GM19395 (cell line): ENCODE results near the gene STUB1.

Experiments
- ATAC-seq: cut with Tn5 transposase; IDR thresholded peaks from one replicate; pipeline ENCODE4 v1.9.1; 2021; ENCODE audit warnings: mild to moderate bottlenecking, moderate library complexity; ENCODE audit not compliant: unreplicated experiment

STUB1 gene

DNA sequence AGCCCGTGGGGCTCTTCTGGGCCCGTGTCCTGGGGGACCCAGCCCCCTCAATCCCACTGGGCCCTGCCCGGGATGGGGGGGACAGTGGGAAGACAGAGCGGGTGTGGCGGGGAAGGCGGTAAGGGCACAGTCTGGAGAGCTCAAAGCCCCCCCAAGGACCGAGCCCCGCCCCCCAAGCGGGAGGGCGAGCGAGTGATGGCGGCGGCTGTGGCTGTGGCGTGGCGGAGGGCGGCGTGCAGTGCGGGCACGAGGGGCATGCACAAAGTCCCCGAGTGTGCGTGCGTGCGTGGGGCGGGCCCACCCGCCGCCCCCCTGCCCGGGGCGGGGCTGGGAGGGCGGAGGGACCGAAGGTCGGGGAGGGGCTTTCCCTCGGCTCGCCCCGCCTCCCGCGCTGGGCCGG is 13.6 kb downstream of the STUB1 start:
- ATAC-seq = no peak

DNA sequence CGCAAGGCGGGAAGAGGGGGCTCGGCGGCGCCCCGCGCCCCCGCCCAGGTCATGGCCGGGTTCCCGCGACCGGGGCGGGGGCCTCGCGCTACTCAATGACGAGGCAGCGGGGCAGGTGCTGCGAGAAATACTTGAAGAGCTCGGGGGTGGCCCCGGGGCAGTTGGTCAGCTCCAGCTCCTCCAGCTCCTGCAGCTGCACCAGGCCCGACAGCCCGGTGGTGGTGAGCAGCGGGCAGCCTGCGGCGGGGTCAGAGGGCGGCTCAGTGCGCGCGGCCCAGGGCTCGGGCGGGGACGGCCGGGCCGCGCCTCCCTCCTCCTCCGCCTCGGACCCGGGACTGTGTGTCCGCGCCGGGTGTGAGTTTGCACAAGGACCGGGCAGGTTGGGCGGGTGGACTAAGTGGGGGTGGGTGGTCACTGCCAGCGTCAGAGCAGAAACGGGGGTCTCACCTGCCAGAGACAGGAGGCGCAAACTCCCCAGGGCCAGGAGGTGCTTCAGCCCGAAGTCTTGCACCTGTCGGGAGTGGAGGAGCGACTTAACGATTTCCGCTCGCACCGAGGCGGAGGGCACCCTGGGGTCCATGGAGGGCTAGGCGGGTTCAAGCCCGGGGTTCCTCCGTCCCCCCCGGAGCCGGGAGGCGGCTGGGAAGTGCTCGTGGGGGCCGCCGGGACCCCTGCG is 14.1 kb downstream of the STUB1 start:
- ATAC-seq = no peak

DNA sequence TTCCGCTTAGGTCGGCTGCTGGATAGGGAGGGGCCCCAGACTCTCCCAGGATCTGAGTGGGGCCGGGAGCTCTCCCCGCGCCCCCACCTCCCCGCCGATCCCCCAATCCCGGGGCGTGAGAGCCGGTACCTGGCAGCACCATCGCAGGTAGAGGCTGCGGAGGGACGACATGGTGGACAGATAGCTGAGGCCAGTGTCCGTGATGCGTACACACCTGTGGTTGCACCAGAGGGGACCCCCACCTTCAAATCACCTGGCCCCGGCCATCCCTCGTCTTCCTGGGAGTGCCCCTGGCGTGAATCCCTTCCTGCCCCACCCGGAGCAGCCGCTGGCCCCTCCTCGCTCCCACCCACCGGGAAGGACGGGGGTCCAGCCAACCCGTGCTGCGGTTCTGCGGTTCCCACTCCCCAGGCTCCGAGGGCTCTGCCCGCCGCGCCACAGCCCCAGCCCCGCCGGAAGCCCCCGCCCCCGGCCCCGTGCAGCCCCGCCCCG is 14.7 kb downstream of the STUB1 start:
- no peak for ATAC-seq

DNA sequence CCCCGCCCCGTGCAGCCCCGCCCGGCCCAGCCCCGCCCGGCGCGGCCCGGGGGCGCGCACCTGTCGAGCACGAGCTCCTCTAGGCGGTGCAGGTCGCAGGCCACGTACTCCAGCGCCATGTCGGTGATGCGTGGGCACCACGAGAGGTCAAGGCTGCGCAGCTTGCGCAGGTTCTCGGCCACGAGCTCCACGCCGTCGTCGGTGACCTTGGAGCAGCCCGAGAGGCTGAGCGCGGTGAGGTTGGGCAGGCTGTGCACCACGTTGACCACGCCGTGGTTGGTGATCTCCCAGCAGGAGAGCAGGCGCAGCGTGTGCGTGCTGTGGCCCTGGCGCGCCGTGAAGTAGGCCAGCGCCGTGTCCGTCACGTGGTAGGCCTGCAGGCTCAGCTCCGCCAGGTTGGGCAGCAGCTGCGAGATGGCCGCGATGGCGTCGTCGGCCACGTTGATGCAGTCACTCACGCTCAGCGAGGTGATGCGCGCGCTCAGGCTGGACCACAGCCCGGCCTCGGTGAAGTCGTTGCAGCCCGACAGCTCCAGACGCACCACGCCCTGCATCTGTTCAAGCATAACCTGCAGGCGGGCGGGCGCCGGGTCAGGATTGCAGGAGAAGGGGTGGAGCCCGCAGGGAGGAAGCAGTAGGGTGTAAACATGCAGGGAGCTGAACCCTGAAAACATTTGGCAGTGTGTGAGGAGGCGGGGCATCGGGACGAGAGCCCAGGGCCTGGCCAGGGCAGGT is 15.3 kb downstream of the STUB1 start:
- no peak for ATAC-seq

DNA sequence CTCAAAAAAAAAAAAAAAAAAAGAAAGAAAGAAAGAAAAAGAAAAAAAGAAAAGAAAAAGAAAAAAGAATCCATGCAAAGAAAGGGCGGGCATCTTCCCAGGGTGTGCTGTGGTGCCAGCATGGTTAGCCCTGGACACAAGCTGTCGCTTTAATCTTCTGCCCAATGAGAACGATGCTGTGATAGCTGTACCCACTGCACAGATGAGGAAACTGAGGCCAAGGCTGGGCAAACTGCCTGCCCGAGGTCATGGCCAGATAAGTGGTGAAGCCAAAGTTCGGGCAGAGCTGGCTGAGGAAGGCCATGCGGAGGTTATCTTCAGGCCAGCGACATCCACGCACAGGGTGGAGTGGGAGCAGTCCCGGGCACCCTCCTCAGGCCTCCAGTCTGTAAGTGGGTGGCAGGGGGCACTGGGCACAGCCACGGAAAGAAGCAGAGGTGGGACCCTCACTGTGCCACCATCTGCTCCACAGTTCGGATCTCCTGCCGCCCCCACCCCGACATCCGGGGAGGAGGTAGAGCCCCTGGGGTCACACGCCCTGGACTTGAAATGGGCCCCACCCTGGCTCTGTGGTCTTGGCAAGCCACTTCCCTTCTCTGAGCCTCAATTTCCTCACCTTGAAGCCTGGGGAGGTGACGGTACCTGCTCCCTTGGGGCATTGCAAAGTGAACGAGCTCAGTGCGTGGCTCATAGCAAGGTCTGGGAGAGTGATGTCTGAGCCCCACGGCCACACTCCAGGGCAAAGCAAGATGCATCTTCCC is 18.9 kb downstream of the STUB1 start:
- no peak for ATAC-seq

DNA sequence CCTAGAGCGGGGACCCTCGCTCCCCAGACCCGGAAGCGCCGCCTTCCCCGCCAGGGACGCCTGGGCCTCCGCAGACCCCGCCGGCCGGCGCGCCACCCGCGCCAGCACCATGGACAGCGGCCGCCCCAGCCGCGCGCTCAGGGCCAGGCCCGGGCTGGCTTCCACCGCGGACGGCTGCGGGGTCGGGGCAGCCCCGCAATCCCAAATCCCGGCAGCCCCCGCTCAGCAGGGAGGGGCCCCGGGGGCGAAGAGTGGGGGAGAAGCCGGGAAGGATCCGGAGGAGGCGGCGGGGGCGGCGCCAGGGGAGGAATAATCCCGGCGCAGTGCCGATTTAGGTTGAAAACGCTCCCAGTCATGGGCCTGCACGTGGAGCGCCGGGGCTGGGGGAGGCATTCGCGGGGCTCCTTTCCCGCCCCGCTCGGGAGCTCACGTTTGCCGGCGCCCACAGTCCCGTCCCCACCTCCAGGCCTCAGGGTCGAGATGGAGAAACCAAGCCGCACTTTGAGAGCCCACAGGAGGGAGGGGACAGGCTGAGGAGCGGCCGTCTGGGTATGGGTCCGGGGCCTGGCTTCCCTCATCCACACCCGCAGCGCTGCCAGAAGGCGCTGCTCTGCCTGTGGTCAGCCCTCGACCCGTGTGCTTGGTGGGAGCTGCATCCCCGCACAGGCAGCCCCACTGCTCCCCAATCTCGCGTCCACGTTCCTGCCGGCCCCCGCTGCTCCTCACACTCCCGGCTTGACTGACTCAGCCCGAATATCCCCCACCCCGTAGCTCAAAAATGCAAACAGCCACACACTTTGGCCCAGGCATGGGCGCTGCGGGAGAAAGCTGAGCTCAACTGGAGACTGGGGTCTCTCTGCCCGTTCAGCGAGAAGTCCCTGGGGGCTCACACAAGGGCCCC is 20.7 kb downstream of the STUB1 start:
- no peak for ATAC-seq

DNA sequence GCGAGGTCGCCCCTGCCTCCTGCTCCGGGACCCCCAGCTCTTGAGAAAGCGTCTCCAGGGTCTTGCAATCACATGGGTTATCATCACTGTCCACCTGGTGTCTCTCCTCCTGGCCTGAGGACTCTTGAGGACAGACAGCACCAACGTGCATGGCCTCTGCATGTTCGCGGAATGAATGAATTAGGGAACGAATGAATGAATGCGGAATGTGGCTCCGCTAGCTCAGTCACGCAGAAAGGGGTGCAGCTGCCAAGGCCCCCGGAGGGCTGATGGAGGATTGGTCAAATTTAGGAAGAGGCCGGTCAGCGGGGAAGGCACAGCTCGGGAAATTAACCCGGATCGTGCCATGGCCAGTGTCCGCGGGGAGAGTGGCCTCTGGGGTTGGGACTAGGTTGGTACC is 22.1 kb downstream of the STUB1 start:
- ATAC-seq = no peak

DNA sequence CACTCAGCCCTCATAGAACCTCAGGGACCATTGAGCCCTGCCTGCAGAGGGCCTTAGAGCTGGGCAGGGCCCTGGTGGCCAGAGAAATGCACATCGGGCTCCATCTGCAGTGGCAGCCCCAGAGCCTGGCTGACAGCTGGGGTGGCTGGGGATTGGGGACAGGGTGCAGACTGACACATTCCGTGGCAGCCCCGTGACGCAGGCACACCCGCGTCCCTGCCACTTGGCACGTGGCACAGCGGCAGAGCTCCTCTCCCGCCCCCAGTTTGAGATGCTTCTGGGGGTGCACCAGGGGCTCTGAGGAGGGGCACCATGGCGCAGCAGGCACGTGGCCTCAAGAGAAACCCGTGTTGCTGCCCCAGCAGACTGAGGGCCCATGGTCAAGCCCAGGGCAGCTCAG is 23.2 kb downstream of the STUB1 start:
- ATAC-seq = no peak

DNA sequence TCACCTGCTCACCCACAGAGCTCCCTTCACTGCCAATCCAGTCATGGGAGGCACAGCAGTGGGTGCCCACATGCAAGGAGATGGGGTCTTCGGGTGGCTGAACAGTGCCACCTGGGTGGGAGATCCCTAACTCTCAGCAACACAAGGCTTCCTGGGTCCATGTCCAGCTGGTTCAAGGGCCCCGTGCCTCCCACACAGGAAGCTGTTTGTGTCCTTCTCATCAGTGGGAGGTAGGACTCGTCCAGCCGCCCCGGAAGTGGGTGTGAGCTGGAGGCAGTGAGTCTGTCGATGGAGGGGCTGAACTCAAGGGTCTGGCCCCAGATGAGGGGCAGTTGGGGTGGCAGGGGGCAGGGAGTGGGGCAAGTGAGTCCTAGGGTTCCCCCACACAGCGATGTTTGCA is 23.8 kb downstream of the STUB1 start:
- no peak for ATAC-seq

DNA sequence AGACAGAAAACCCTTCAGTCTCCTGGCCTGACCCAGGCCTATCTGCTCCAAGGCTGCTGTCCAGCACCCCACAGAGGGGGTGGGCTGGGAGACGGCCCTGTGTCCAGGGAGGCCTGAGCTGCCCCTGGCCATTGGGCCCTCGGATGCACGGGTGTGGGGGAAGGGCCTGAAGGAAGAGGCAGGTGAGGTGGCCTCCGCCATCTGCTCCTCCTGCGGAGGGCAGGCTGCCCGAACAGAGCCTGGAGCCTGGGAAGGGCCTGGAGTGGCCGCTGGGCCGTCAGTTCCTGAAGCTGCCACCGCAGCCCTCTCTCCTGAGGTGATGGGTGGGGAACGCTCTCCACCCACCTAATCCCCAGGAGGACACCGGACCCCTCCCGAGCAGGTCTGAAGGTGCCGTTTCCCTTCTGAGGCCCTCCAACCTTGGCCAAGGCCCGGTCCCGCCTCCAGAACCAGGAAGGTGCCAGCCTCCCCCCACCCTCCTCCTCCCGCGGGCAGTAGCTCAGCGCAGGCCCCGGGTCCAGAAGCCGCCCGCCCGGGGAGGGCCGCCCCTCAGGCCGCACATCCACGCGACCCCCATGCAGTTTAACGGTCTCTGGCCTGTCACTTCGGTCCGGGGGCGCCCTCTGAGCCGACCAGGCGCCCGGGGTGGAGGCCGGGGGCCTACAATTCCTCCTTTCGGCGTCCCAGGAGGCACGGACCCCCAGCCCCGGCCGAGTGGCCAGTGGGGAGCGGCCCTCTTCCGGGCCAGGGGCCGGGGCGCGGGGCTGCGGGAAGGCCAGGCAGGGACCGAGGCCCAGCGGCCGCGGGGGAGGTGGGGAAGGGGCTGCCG is 24.6 kb downstream of the STUB1 start:
- ATAC-seq = no peak

DNA sequence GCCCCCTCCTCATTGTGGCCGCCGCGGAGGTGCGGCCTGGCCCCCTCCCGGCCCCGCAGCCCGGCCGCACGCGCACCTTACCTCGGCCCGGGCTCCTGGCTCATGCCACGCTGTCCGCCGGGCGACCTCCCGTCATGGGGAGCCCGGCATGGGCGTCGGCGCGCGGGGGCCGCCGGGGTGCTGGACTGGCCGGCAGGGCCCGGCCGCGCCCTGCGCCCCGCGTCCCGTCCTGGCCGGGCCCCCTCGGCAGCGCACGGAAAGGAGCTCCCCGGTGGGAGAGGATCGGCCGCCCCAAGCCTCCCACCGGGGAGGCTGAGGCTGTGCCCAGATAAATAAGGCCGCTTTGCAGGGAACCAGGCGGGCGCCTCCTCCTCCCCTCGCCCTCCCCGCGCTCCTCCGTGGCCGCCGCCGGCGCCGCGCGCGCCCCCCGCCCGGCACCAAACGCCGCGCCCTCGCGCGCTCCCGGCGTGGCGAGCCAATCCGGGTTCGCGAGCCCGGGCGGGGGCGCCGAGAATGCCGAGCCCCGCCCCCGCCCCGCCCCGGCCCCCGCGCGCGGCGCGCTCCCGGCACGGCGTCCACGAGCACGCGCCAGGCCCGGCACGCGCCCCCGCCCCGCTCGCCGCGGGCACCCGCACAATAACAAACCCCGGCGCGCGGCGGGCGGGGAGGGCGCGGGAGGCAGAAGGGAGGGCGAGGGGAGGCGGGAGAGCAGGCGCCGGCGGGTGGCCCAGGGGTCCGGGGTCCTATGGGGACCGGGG is 25.4 kb downstream of the STUB1 start, which contains the start of gene FBXL16:
Gene FBXL16 (minus strand): TSS at position 371 of the 758 bp plus-strand sequence. CDS start 8,396 bp downstream, outside the sequence.
- no peak for ATAC-seq

DNA sequence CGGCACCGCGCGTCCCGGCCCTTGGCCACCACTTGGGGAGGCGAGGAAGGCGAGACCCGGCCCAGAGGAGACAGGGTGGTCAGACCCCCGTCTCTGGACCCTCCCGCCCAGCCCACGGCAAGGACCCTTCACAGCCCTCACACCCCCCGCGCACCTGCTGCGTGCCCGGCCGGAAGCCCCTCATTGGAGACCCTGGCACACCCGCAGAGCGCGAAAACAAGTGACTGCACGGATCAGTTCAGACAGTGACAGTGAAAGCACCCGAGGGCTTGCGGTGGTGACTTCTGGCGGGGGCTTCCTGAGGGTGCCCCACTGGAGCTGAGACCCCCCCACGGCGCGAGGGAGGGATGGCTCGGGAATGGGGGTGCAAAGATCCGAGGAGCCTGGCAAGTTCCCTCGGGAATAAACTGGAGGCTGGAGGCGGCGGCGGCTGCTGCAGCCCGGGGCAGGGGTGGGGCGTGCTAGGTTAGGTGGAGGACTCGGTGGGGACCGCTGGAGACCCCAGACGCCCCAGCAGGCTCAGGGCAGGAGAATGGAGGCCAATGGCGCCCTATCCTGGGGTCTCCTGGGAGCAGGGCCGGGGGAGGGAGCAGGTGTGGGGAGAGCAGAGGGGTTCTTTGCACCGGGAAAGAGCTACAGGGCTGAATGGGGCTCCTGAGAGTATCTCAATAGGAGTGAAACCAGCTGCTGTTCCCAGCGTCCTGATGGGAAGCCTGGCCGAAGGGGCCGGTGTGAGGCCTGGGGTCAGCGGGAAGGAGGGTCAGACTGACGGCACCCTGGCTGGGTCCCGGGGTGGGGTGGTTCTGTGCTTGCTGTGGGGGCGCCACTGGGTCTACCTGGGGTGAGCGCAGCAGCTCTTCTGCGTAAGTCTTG is 26.2 kb downstream of the STUB1 start:
- no peak for ATAC-seq

DNA sequence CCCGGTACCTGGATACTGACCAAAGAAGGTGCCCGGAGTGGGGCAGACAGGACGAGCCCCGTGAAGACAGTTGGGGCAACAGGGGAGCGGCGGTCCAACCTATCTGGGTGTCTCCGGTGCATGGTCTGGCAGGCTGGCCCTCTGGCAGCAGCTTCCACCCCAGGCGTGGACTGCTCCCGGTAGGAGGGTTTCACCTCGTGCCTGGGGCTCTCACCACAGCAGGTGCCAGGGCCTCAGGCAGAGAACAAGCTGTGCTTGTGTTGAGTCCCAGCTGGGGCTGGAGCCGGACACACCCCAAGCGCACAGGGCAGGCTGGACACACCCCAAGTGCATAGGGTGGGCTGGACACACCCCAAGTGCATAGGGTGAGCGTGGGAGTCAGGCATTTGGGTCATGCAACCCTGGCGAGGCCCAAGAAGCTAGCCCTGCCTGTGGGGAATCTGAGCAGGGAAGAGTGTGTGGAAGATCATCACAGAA is 26.9 kb downstream of the STUB1 start:
- no peak for ATAC-seq

DNA sequence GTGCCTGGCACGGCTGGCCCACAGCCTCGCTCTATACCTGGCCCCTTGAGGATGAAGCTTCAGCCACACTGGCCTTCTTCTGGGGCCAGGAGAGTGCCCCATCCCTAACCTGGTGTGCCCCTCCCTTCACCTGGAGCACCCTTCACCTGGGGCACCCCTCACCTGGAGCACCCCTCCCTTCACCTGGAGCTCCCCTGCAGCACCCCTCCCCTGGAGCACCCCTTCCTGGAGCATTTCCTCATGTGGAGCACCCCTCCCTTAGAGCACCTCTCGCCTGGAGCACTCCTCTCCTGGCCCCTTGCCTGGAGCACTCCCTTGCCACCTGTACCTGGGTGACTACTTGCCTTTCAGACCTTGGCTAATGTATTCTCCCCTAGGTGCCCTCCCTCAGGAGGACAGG is 27.8 kb downstream of the STUB1 start:
- no peak for ATAC-seq

DNA sequence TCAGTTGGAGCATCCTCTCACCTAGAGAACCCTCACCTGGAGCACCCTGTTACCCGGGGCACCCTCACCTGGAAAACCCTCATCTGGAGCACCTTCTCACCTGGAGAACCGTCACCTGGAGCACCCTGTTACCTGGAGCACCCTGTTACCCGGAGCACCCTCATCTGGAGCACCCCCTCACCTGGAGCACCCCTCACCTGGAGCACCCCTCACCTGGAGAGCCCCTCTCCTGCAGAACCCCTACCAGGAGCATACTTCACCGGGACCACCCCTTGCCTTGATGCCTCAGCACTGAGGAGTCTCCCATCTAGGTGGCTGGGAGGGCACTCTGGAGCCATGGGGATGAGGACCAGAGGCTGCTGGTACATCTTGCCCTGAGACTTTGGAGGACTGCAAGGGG is 28.7 kb downstream of the STUB1 start:
- ATAC-seq = no peak

DNA sequence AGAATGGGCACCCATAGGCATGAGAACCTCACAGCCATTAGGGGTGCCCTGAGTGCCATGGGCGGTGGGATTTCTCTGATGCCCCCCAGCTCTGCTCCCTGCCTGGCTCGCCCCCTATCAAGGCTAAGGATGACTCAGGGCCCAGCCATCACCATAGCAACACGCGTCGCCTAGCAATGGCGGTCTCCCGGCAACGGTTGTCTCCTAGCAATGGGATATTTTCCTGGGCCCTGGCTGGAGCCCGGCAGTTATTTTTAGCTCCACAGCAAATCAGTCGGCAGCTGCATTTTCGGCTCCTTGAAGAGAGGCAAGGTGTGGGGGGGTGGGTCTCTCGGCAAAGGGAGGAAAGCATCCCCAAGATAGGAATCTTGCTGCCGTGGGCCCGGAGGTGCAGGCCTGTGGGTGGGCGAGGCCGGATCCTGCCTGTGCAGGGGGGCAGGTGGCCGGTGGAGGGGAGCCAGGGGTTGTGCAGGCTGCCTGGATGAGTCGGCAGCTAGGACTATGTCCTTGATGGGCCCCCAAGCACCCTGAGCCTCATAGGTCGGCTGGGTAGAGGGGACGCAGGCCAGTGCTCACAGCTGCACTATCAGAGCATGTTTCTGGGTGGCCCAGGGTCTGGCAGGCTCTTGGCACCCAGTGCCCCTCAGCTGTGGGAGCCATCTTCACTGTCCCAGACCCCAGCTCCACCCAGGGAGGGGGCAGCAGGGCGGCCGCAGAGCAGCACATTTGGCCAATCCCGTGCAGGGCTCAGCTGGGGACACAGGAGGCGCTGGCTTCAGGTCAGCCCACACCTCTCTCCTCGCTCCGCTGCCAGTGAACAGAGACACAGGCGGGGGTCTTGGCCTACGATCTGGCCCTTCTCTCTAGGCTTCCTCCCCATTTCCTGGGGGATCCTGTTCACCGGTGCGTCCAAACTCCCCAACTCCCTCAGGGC is 29.6 kb downstream of the STUB1 start:
- no peak for ATAC-seq
